Endothelial cell (in vitro differentiated cells): ENCODE measurements around the gene TOR1B. TPM values are rescaled to one million over a fixed set of nuclear protein-coding genes. Genes with fewer than 3 reads are reported as not detected.

Source experiments
- DNase-seq: peaks from one replicate; pipeline ENCODE4 v3.0.0; 2021; ENCODE audit warnings: low spot score
- H3K27ac Mint-ChIP-seq: one replicate; pipeline ENCODE4 v1.8.0; 2021; ENCODE audit warnings: mixed read lengths, inconsistent platforms; ENCODE audit not compliant: unreplicated experiment
- H3K27me3 Mint-ChIP-seq: one replicate; pipeline ENCODE4 v1.8.0; 2021; ENCODE audit warnings: mild to moderate bottlenecking, moderate library complexity, mixed read lengths, inconsistent platforms; ENCODE audit not compliant: unreplicated experiment
- H3K36me3 Mint-ChIP-seq: one replicate; pipeline ENCODE4 v1.8.0; 2021; ENCODE audit warnings: mild to moderate bottlenecking, low read depth, mixed read lengths, inconsistent platforms; ENCODE audit not compliant: unreplicated experiment
- H3K4me1 Mint-ChIP-seq: one replicate; pipeline ENCODE4 v1.8.0; 2021; ENCODE audit warnings: mild to moderate bottlenecking, mixed read lengths, inconsistent platforms; ENCODE audit not compliant: unreplicated experiment
- H3K4me3 Mint-ChIP-seq: one replicate; pipeline ENCODE4 v1.8.0; 2021; ENCODE audit warnings: mild to moderate bottlenecking, mixed read lengths, inconsistent platforms; ENCODE audit not compliant: unreplicated experiment
- H3K9me3 Mint-ChIP-seq: one replicate; pipeline ENCODE4 v1.8.0; 2021; ENCODE audit warnings: mixed read lengths, inconsistent platforms; ENCODE audit not compliant: unreplicated experiment
- total RNA-seq: library from RNA; stranded (reverse); fragmentation: NEBNext Ultra II Directional; extraction: Animal tissue kit (Norgen Biotek cat#: 25700); gene quantifications from one replicate; pipeline ENCODE4 v1.2.1, GENCODE V29; 2021; ENCODE audit not compliant: unreplicated experiment
- TF ChIP-seq, protein P1 (sequence below): fragments of 200-600 bp; sonication (generic); IDR thresholded peaks from one replicate; pipeline ENCODE4 v1.5.0; 2021; ENCODE audit warnings: antibody characterized with exemption; ENCODE audit not compliant: unreplicated experiment

The TOR1B gene
- total RNA-seq, 1 donor from 2014 or later = 22.8 TPM

DNA sequence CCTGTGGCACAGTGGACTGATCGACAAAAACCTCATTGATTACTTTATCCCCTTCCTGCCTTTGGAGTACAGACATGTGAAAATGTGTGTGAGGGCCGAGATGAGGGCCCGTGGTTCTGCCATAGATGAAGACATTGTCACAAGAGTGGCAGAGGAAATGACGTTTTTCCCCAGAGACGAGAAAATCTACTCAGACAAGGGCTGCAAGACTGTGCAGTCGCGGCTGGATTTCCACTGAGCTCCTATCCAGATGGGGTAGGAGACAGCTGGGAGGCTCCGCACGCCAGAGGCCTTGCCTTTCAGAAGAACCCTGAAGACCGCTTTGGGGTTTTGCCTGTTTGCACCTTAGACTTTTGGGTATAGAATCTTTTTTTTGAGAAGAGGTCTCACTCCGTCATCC lies 6.4 kb downstream of the TOR1B start:
- TF ChIP-seq, protein P1, sequence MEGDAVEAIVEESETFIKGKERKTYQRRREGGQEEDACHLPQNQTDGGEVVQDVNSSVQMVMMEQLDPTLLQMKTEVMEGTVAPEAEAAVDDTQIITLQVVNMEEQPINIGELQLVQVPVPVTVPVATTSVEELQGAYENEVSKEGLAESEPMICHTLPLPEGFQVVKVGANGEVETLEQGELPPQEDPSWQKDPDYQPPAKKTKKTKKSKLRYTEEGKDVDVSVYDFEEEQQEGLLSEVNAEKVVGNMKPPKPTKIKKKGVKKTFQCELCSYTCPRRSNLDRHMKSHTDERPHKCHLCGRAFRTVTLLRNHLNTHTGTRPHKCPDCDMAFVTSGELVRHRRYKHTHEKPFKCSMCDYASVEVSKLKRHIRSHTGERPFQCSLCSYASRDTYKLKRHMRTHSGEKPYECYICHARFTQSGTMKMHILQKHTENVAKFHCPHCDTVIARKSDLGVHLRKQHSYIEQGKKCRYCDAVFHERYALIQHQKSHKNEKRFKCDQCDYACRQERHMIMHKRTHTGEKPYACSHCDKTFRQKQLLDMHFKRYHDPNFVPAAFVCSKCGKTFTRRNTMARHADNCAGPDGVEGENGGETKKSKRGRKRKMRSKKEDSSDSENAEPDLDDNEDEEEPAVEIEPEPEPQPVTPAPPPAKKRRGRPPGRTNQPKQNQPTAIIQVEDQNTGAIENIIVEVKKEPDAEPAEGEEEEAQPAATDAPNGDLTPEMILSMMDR = no peak
- DNase-seq = no peak
- H3K27ac Mint-ChIP-seq = peak overlapping the region; percentile 57
- H3K27me3 Mint-ChIP-seq = peaks cover 2% of the 10 kb centered on the region
- peak overlapping the region; percentile 12 for H3K4me3 Mint-ChIP-seq
- peaks cover 11% of the 10 kb centered on the region for H3K4me1 Mint-ChIP-seq
- H3K36me3 Mint-ChIP-seq = peaks cover 43% of the 10 kb centered on the region
- H3K9me3 Mint-ChIP-seq = no peaks in the 10 kb centered on the region

- H3K4me1 Mint-ChIP-seq = peaks cover 15% of the 10 kb centered on the region
- H3K36me3 Mint-ChIP-seq = peaks cover 46% of the 10 kb centered on the region
- peaks cover 3% of the 10 kb centered on the region for H3K27me3 Mint-ChIP-seq
- peak overlapping the region; percentile 8 for H3K27ac Mint-ChIP-seq
- H3K9me3 Mint-ChIP-seq = no peaks in the 10 kb centered on the region
- H3K4me3 Mint-ChIP-seq = no peak overlapping the region
- TF ChIP-seq, protein P1 = no peak
- no peak for DNase-seq
Measured at GRCh38 chr9:129810116-129810515, 7.1 kb downstream of the TOR1B start.

DNA sequence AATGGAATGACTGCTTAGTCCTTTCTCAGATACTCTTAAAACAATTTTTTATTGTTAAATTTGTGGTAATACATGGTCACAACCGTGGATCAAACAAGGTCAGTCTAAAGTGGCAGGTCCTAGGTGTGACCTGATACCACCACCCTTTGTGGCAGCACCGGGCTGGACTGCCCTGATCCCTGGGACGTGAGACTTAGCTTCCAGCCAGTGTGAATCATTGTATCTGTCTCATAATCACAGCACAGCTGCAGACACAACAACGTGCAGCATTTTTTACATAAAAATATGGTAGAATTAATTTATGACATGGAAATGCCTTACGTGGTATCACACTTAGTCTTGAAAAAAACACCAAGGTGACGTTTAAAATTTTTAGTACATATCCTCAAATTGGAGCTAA lies 7.8 kb downstream of the TOR1B start:
- TF ChIP-seq, protein P1 = no peak
- Mint-ChIP-seq H3K4me3 (no peak overlapping the region), H3K27me3 (peaks cover 5% of the 10 kb centered on the region), H3K9me3 (no peaks in the 10 kb centered on the region), H3K27ac (no peak overlapping the region), H3K4me1 (peaks cover 15% of the 10 kb centered on the region), H3K36me3 (peaks cover 50% of the 10 kb centered on the region)
- DNase-seq = no peak

GRCh38 chr9:129811967-129812363 lies 9.0 kb downstream of the TOR1B start:
- TF ChIP-seq, protein P1 = no peak
- Mint-ChIP-seq H3K9me3 (no peaks in the 10 kb centered on the region), H3K4me1 (peaks cover 14% of the 10 kb centered on the region), H3K4me3 (no peak overlapping the region), H3K27me3 (peaks cover 5% of the 10 kb centered on the region), H3K36me3 (peaks cover 52% of the 10 kb centered on the region), H3K27ac (no peak overlapping the region)
- DNase-seq = no peak

DNA sequence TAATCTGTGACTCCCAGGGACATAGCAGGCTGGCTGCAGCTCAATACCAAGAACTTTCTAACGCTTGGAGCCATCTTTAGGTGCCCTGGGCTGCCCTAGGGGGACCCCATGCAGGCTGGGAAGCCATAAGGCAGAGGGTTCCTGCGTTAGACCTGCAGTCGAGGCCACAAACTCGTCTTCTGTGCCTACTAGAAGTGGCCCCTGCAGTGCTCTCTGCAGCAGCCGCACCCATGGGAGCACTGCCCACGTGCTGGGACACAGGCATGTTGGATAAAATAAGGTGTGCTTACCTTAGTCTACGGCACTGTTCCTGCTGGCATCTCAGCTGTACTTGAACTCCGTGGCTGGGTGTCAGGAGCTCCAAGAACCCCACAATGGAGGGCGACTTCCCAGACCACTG lies 9.4 kb downstream of the TOR1B start:
- H3K4me3 Mint-ChIP-seq = no peak overlapping the region
- H3K36me3 Mint-ChIP-seq = peaks cover 48% of the 10 kb centered on the region
- H3K4me1 Mint-ChIP-seq = peaks cover 14% of the 10 kb centered on the region
- H3K27me3 Mint-ChIP-seq = peaks cover 5% of the 10 kb centered on the region
- no peak for DNase-seq
- TF ChIP-seq, protein P1 = no peak
- no peak overlapping the region for H3K27ac Mint-ChIP-seq
- no peaks in the 10 kb centered on the region for H3K9me3 Mint-ChIP-seq
